NCI-H2196 treated with DMSO at 0.1 percent for 48 hours (cell line): ENCODE measurements around the gene TMEM204.

Experiments
- DNase-seq: peaks from one replicate; lab custom pipeline; 2025; ENCODE audit not compliant: unreplicated experiment; lab: John Stamatoyannopoulos, UW

TMEM204 gene

DNA sequence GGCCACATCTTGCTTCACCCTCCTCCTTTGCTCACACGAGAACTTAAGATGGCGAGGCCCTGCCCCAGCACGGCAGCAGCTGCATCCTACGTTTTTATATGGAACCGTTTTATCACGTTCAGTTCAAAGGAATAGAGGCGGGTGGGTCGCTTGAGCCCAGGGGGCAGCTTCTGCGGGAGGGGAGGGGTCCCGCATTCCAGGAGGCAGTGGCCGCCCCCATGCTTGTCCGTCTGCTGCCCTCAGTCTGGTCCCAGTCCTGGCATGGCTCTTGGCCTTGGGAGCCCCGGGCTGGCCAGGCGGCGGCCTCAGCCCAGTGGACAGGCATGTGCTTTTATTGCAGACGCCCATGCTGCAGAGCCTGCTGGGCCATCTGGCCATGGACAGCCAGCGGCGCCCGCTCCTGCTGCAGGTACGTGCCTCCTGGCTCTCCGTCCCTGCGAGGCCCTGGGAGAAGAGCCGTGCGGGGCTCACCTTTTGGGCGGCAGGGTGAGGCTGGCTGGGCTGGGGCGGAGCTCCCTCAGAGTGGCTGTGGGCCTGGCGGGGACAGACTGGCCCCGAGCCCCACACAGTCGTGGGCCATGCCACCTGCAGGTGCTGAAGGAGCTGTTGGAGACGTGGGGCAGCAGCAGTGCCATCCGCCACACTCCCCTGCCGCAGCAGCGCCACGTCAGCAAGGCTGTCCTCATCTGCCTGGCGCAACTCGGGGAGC is 33.6 kb upstream of the TMEM204 start:
- no peak for DNase-seq

DNA sequence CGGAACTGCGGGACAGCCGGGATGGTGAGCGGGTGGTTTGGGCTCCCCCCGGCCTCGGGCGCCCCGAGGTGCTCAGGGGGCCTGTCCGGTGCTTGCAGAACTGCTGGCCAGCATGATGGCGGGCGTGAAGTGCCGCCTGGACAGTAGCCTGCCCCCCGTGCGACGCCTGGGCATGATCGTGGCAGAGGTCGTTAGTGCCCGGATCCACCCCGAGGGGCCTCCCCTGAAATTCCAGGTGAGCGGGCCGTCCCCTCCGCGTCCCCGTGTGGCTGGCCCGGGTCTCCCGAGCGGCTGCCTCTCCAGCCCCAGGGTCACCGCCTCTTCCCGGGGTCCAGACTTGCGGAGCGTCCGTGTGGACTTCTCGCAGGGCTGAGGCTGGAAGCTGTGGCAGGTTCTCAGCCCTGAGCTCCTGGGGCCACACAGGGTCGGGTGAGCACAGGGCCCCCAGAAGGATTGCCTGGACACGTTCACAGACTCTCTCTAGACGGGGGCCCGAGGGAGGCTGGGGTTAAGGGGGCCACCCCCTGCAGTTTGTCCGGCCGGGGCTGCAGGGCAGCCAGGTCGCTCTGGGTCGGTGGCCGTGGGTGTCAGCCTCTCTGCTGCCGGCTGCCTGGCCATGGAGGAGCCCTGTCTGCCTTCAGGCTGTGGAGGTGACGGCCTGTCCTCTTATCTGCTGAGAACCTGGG is 32.9 kb upstream of the TMEM204 start:
- DNase-seq, result no peak

DNA sequence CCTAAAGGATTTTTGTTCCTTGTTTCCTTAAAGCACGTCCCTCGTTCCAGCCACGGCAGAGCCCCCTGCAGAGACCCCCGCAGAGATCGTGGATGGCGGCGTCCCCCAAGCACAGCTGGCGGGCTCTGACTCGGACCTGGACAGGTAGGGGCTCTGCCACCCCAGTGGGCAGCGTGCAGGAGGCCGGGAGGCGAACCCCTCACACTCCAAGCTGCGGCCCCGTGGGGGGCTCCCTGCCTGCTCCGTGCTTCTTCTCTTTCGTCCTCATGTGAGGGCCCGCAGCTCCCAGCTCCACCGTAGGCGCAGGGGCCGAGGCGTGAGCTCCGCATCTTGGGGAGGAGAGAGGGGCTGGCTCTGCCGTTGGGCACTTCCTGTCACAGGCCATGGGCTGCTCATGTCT is 31.8 kb upstream of the TMEM204 start:
- no peak for DNase-seq

DNA sequence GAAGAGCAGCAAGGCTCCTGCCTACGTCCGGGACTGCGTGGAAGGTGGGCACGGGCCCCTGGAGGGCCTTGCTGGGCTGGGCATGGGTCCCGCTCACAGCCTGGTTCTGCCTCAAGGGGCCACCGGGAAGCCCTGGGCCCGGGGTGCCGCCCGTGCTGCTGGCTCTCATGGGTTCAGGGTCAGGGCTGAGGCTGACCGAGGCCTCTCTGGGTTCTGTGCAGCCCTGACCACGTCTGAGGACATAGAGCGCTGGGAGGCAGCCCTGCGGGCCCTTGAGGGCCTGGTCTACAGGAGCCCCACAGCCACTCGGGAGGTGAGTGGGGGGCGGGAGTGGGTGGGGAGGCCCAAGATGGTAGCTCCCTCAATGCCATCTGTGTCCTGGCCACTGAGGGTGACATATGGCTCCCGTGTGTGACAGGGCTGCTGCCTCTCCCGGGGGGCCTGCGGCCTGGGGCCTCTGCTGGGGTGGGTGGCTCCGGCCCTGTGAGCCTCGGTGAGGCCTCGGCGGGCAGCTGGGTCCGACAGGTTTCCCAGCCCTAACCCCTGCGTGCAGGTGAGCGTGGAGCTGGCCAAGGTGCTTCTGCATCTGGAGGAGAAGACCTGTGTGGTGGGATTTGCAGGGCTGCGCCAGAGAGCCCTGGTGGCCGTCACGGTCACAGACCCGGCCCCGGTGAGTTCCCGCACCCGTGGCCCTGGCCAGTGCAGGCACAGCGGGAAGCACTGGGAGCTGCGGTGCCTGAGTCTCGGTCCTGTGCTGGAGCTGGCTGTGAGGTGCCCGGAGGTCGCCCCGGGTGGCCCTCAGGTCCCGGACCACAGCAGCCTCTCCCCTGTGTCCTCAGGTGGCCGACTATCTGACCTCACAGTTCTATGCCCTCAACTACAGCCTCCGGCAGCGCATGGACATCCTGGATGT is 31.1 kb upstream of the TMEM204 start:
- DNase-seq, result no peak

DNA sequence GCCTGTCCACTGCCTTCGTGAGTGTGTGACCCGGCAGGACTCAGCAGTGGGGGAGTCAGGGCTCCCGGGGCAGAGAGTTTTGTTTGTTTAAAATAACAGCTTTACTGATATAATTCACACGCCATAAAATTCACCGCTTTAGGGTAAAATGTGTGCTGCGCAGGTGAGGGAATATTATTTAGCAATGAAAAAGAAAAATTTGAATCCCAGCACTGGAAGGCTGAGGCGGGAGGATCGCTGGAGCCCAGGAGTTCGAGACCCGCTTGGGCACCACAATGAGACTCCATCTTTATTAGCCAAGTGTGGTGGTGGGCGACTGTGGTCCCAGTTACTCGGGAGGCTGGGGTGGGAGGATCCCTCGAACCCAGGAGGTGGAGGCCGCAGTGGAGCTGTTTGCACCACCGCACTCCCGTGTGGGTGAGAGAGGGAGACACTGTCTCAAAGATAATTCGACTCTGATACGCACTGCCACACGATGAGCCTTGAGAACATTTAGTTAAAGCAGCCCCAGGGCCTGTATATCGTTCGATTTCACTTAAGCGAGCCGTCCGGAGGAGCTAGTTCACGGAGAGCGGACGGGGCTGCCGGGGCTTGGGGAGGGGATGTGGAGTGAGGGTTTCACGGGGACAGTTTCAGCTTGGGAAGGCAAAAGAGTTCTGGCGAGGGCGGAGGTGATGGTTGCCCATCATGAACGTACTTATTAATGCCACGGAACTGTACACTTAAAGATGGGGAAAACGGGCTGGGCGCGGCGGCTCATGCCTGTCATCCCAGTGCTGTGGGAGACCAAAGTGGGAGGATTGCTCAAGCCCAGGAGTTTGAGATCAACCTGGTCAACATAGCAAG is 30.1 kb upstream of the TMEM204 start:
- no peak for DNase-seq

DNA sequence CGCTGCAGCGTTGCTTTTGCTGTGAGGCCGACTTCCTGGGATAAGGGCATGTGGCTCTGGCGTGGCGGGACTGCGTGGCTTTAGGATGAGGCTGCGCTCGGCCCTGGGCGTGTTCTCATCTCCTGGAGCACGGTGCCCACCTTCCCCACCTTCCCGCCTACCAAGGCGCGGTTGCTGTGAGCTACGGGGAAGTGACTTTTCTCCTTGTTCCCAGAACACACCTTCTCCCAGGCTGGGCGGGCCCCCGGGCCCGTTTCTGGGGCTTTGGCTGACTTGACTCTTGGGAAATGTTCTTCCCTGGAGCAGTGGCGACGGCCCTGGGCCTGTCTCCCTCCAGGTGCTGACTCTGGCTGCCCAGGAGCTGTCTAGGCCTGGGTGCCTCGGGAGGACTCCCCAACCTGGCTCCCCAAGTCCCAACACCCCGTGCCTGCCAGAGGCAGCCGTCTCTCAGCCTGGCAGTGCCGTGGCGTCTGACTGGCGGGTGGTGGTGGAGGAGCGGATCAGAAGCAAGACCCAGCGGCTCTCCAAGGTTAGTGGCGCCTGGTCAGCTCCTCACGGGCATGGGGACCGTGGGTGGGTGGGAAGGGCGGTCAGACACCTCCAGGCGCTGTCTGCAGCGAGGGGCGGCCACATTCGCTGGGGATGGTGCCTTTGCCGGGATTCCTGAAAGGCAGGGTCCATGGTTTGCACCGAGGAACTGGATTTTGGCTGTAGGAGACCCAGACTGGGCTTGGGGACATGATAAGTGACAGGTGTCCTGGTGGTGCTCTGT is 28.2 kb upstream of the TMEM204 start:
- no peak for DNase-seq

DNA sequence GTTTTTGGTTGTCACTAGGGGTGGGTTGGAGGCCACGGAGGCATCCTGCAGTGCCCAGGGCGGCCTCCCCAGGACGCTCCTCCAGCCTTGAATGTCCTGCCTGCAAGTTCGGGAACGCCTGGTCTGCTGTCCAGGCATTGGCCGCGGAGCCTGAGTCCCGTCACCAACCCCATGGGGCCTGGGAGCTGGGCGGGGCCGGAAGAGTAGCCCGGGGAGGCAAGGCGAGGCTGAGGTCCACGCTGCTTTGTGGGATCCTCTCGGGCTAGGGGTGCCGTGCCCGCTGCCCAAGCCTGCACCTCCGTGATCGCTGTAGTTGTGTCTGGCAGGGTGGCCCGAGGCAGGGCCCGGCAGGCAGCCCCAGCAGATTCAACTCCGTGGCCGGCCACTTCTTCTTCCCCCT is 27.6 kb upstream of the TMEM204 start:
- DNase-seq, result no peak

DNA sequence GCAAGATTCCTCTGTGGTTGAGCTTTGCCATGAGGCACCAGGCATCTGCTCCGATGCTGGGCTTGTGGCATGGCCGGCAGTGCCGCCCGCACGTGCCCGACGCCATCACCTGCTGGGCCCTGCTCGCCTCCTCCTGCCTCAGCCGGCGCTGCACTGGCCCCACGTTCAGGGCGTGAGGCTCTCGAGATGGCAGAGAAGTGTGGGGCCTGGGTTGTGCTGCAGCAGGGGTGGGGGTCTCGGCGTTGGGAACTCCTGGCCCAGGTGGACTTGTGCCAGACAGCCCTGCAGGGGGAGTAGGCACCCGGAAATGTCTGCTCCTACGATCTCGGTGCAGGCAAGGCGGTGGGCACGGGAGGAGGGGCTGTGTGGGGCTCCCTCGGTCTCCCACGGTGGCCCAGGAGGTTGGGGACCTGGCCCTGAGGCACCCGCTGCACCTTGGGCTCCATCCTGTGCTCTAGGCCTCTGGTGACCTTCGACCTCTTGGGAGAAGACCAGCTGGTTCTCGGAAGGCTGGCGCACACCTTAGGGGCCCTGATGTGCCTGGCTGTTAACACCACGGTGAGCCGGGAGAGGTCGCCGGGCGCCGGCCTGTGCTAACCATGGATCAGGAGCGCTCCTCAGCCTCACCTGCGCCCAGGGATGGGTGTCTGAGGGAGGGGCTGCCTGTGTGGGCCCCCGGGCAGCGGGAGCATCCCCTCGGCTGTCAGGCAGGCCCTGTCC is 26.8 kb upstream of the TMEM204 start:
- DNase-seq, result no peak

DNA sequence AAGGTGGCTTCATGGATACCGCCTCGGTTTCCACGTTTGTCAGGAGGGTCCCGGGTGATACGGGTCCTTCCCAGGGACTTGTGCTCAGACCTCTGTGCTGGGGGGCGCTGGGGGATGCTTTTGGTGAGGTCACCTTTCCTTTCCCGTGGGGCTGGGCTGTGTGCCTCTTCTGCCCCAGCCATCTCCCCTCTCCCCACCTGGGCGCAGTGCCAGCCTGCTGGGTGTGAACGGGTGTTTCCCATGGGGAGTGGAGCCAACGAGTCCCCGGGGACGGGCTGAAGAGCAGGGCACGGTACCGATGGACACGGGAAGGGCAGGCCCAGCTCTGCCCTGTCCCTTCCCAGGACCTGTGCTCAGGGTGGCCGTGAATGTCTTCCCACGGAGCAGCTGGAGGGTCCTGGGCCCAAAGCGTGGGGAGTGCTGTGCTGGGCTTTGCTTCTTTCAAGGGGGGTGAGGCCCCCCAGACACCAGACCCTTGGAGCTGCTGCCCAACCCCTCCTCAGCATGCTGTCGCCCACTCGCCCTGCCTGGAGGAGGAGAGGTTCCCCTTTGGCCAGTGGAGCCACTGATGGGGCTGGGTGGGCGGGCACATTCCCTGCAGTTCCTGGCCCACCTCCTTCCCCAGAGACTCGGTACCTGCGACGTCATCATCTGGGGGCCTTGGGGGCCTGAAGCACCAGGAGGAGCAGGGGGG is 24.8 kb upstream of the TMEM204 start:
- no peak for DNase-seq

DNA sequence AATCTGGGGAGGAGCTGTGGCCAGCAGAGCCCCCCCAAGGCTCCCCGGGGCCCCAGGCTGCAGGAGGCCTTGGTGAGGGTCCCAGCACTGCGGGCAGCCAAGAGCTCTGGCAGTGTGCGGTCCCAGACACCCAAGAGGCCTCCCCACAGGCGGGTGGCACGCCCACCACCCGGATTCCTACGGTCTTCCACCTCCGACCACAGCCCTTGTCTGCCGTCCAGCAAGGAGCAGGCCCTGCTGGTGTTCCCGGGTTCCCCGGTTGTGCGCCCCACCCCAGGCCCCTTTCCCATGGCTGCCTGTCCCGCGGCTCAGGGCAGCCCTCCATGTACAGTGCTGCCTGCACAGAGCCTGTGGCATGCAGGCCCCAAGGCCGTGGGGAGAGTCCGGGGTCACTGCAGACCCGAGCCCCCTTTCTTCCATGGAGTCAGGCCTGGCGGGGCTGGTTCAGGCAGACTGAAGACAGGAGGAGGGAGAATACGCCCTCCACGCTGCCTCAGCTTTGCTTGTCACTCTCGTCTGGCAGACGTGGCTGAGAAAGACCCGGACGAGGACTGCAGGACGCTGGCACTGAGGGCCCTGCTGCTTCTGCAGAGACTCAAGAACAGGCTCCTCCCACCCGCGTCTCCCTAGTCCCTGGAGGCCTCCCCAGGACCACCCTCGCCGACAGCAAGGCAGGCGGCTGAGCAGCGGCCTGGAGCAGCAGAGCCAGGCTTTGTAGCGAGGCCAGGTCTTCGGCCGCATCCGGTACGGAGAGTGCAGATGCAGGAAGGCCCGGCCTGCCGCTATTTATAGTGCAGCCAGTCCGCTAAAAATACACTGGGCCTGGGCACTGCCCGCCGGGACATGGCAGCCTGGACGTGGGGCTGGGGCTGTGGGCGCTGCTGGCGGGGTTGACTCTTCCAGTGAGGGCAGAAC is 23.9 kb upstream of the TMEM204 start:
- no peak for DNase-seq

DNA sequence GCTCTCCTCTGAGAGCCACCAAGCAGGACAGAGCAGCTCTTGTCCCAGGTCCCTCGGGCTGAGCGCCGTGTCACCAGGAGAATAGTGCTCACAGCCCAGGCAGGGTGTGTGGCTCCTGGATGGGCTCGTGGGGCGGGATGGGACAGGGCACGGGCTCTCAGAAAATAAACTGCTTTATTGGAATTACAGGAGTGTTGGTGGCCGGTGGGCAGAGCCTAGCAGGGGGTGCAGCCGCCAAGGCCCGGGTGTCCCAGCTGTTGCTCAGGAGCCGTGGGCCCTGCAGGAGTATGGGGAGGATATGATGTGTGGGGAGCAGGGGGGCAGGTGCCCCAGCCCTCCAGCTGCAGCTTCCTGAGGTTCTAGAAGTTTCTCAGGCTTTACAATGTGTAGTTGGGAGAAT is 23.2 kb upstream of the TMEM204 start:
- no peak for DNase-seq

DNA sequence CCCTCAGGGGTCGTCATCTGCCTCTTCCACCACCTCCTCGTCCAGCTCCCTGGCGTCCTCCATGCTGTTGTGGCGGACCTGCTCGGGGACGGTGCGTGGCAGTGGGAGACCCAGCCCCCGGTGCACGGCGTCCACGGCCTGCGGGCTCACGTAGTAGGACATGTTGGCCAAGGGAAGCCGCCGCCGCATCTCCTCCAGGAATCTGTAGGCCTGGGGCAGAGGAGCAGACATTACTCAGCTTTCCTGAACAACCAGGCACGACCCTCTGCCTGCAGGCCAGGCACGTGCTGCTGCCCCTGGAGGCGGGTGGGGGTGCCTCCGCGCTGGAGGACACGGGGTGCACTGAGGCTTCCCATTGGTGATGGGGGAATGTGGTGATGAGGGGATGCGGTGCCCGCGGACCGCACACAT is 22.5 kb upstream of the TMEM204 start:
- DNase-seq, result no peak

DNA sequence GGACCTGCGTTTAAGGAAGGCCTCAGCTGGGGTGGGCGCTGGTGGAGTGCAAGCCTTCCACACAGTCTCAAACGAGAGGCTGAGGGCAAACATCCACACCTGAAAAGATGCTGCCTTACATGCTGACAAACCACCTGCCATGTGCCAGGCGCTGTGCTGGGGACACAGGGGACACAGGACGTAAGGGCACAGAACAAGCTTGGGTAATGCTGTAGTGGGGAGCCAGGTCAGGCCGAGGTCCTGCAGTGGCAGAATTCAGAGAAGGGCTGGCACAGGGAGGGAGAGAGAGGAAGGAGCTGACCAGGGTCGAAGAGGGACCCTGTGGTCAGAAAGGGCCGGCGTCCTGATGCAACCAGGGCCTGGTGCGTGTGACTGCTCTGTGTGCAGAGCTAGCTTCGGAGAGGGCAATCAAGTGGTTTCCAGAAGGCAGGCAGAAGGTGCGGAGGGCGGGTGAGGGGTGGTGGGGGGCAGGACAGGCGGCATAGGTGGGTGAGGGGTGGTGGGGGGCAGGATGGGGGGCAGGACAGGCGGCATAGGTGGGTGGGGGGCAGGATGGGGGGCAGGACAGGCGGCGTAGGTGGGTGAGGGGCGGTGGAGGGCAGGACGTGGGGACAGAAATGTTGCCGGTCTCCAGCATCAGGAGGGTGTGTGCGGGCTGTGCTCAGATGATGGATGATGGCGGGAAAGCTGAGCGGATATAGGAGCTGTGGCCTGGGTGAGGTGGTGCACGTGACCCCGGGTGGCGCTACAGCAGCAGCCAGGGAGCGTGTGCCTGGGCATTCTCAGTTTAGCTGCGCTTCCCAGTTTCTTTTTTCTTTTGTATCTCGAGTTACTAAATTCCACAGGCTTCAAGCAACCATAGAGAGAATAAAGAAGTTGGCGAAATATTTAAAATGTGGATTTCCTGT is 21.6 kb upstream of the TMEM204 start:
- no peak for DNase-seq

DNA sequence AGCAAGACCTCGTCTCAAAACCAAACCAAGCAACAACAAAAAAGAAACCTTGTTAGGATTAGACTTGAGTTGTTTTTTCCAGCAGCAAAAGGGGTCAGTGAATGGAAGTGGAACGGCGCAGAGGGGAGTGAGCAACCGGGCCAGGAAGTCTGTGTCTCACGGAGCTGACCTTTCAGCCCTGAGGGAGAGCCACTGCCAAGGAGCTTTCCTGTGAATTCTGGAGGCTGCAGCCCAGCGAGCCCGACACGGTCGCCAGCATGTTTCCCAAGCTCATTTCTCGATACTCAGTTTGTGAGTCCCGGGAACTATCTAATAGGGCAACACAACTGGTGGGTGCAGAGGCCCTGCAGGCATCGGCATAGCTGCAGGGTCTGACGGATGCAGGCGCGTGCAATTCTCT is 20.7 kb upstream of the TMEM204 start:
- no peak for DNase-seq

DNA sequence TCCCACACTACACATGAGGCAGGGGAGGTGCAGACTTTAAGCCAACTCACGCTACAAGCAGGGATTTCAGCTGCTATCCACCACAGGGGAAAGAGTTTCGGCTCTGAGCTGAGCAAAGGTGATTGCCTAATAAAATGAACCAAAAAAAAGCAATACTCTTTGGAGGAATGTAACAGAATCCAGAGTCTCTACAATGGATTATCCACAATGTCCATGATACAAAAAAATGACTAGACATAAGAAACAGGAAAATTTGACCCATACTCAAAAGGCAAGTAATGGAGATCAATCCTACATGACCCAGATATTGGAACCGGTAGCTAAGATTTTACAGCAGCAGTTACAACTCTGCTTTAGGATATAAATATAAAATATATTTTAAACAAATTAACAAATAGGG is 19.0 kb upstream of the TMEM204 start:
- no peak for DNase-seq

DNA sequence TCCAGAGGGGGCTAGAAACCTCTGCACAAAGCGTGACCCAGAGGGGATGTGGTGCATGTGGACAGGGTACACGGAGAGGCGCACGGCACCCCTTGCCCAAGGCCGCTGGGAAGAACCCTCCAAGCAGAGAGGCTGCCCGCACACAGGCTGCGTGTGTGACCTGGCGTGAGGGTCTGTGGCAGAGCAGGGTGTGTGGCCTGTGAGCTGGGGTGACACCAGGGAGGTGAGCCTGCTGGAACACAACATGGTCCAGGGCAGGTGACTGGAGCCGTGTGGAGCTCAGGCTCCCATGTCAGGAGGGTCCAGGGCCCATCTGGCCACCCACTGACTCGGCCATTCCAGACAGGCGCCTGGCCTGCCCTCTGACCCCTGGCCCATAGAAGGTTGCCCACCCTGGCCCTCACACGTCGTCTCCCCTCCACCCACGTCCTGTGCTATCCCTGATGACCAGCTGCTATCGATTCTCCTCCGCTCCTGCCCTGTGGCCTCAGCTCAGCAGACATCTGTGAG is 14.8 kb upstream of the TMEM204 start:
- DNase-seq, result no peak

DNA sequence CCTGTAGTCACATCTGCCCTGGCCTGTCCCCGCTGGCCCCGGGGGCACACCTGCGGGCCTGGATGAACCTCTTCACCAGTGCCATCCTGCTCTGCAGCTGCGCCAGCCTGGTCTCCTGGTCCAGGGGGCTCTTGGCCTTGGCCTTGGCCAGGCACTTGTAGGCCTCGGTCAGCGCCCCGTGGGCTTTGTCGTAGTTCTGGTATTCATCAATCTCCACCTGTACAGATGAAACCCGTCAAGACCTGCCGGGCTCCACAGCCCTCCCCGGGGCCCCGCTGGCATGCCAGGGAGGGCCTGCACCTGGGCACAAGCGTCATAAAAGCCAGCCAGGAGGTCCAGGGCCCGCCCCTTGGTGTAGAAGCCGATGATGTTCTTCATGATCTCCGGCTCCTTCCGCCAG is 13.6 kb upstream of the TMEM204 start:
- DNase-seq, result no peak
